SU-DHL-6 (cell line): ENCODE measurements around the gene CDKL4.

Experiments
- EZH2phosphoT487 ChIP-seq: fragments of 200-600 bp; sonication (generic), shearing (Covaris generic); conservative IDR thresholded peaks from 2 replicates; pipeline ENCODE4 v1.6.1; 2018; ENCODE audit warnings: mild to moderate bottlenecking, antibody characterized with exemption, low read length, moderate library complexity, mixed read lengths
- TF ChIP-seq, protein P1 (sequence below): fragments of 200-600 bp; sonication (generic); IDR thresholded peaks from one replicate; pipeline ENCODE4 v1.5.1; 2017; ENCODE audit warnings: antibody characterized with exemption, mild to moderate bottlenecking, low read length, moderate library complexity; ENCODE audit not compliant: insufficient read depth, poor library complexity, severe bottlenecking

DNA sequence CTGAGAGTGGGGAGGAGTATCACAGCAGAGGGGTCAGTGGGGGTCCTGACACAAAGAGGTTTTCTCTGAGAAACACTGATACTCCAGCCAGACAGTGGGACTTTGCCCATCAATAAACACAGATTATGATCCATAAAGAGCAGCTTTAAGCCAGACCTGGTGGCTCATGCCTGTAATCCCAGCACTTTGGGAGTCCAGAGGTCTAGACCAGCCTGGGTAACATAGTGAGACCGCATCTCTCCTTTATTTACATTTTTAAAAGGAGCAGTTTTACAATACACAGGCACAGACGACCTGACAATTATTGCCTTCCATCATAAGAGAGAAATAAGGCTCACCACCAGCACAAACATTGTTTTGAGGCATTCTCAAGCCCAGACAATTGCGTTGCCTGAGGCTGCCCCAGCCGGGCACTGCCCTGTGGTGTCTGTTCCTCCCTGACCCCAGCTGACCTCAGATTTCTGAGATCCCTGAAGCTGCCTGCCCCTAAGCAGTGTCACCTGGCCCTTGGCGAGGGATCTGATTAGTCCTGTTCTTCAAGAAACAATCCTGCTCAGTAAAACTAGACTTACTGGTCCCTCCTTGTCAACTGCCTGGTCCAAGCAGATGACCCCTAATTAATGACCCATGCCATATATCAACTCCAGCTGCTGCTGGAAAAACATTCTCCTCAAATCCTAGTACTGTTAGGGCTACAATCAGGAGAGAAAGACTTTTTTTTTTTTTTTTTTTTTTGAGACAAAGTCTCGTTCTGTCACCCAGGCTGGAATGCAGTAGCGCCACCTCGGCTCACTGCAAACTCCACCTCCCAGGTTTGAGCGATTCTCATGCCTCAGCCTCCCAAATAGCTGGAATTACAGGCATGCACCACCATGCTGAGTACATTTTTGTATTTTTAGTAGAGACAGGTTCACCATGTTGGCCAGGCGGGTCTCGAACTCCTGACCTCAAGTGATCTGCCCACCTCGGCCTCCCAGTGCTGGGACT, 63.5 kb downstream of the CDKL4 start:
- TF ChIP-seq, protein P1, sequence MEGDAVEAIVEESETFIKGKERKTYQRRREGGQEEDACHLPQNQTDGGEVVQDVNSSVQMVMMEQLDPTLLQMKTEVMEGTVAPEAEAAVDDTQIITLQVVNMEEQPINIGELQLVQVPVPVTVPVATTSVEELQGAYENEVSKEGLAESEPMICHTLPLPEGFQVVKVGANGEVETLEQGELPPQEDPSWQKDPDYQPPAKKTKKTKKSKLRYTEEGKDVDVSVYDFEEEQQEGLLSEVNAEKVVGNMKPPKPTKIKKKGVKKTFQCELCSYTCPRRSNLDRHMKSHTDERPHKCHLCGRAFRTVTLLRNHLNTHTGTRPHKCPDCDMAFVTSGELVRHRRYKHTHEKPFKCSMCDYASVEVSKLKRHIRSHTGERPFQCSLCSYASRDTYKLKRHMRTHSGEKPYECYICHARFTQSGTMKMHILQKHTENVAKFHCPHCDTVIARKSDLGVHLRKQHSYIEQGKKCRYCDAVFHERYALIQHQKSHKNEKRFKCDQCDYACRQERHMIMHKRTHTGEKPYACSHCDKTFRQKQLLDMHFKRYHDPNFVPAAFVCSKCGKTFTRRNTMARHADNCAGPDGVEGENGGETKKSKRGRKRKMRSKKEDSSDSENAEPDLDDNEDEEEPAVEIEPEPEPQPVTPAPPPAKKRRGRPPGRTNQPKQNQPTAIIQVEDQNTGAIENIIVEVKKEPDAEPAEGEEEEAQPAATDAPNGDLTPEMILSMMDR, result no peak
- no peak for TF ChIP-seq EZH2phosphoT487
